Superior temporal gyrus (tissue), 1 donor: ENCODE measurements around the gene RYR2.
"Not testable (repeated sequence)": the region's sequence is repeated elsewhere in the genome, so short reads cannot be mapped to it uniquely, and the experiment has no call there.

Experiments
- DNase-seq: peaks from one replicate; pipeline ENCODE4 v3.0.0-alpha.2; 2016; ENCODE audit errors: extremely low spot score

RYR2 gene

GRCh38 chr1:237074371-237075117, 32.6 kb downstream of the RYR2 start:
- no peak for DNase-seq

GRCh38 chr1:237084341-237085077, 42.5 kb downstream of the RYR2 start:
- DNase-seq: no peak

- DNase-seq: no peak
Measured at GRCh38 chr1:237091691-237092090, 49.7 kb downstream of the RYR2 start.

- DNase-seq: no peak
Measured at GRCh38 chr1:237093691-237094090, 51.7 kb downstream of the RYR2 start.

GRCh38 chr1:237098541-237098940, 56.6 kb downstream of the RYR2 start:
- DNase-seq: peak; percentile 57

GRCh38 chr1:237103021-237103420, 61.0 kb downstream of the RYR2 start:
- DNase-seq: no peak

- no peak for DNase-seq
Measured at GRCh38 chr1:237104096-237104495, 62.1 kb downstream of the RYR2 start.

GRCh38 chr1:237105826-237106225, 63.8 kb downstream of the RYR2 start:
- no peak for DNase-seq

- no peak for DNase-seq
Measured at GRCh38 chr1:237108297-237109040, 66.5 kb downstream of the RYR2 start.

- no peak for DNase-seq
Measured at GRCh38 chr1:237111807-237112206, 69.8 kb downstream of the RYR2 start.

GRCh38 chr1:237112663-237113062, 70.7 kb downstream of the RYR2 start:
- no peak for DNase-seq

- DNase-seq: no peak
Measured at GRCh38 chr1:237115035-237115434, 73.1 kb downstream of the RYR2 start.

- DNase-seq: no peak
Measured at GRCh38 chr1:237119091-237119490, 77.1 kb downstream of the RYR2 start.

GRCh38 chr1:237120683-237121082, 78.7 kb downstream of the RYR2 start:
- DNase-seq: no peak

- DNase-seq: no peak
Measured at GRCh38 chr1:237124856-237125462, 83.0 kb downstream of the RYR2 start.

- DNase-seq: no peak
Measured at GRCh38 chr1:237126180-237126579, 84.2 kb downstream of the RYR2 start.

GRCh38 chr1:237127301-237127700, 85.3 kb downstream of the RYR2 start:
- DNase-seq: not testable (repeated sequence)

- DNase-seq: no peak
Measured at GRCh38 chr1:237133921-237134320, 91.9 kb downstream of the RYR2 start.

- peak; percentile 62 for DNase-seq
Measured at GRCh38 chr1:237134929-237135328, 92.9 kb downstream of the RYR2 start.

- no peak for DNase-seq
Measured at GRCh38 chr1:237138551-237138950, 96.6 kb downstream of the RYR2 start.

GRCh38 chr1:237139732-237140131, 97.7 kb downstream of the RYR2 start:
- peak; percentile 72 for DNase-seq

- DNase-seq: no peak
Measured at GRCh38 chr1:237140986-237141385, 99.0 kb downstream of the RYR2 start.
